Measurements from ENCODE around the gene KCNH4. TPM values are rescaled to one million over a fixed set of nuclear protein-coding genes. Genes with fewer than 3 reads are reported as not detected.

The KCNH4 gene
- polyA plus RNA-seq, 1 donor (not counting 4 experiments of a cell fraction or from before 2014, with no cell fraction given) = not detected

GRCh38 chr17:42135664-42136653 is 45.0 kb downstream of the KCNH4 start:
- H3K27ac ChIP-seq (ENCODE audit: control insufficient read depth, insufficient read depth, low read length) = peak overlapping the region; percentile 24
- peaks cover 26% of the 10 kb centered on the region for H4K20me1 ChIP-seq (ENCODE audit: control insufficient read depth, extremely low read depth, insufficient read depth, low read length)

GRCh38 chr17:42135151-42135550 is 45.8 kb downstream of the KCNH4 start:
- H3K4me2 ChIP-seq (ENCODE audit: control insufficient read depth, extremely low read depth, insufficient read depth, low read depth, low read length) = no peak overlapping the region
- no peak overlapping the region for H3K4me3 ChIP-seq (ENCODE audit: control insufficient read depth in 2 of 3, extremely low read depth in 1 of 3, insufficient read depth in 2 of 3, low read depth in 1 of 3, low read length in 3 of 3)
- peaks cover 20 to 38% of the 10 kb centered on the region in 2 experiments for H3K36me3 ChIP-seq (ENCODE audit: control insufficient read depth in 2 of 2, extremely low read depth in 1 of 2, insufficient read depth in 2 of 2, low read length in 2 of 2)
- FAIRE-seq (no peak), DNase-seq (ENCODE audit: low read depth, low spot score) (no peak)
- peaks cover 21% of the 10 kb centered on the region for H3K4me1 ChIP-seq (ENCODE audit: control insufficient read depth, extremely low read depth, insufficient read depth, low read length)
- H3K27me3 ChIP-seq (ENCODE audit: control insufficient read depth, extremely low read depth, insufficient read depth, low read length) = no peaks in the 10 kb centered on the region
- H4K20me1 ChIP-seq (ENCODE audit: control insufficient read depth, extremely low read depth, insufficient read depth, low read length) = peaks cover 31% of the 10 kb centered on the region
- H3K27ac ChIP-seq (ENCODE audit: control insufficient read depth, insufficient read depth, low read length) = peak overlapping the region; percentile 24
- H3K9me3 ChIP-seq (ENCODE audit: control insufficient read depth, low read depth, low read length) = no peaks in the 10 kb centered on the region
- dilution Hi-C loops (cut with MboI; ENCODE audit: extremely low pct_ligation_motif_present, low sequenced_read_pairs) = no loop called here
- peaks cover 89% of the 10 kb centered on the region for H3K79me2 ChIP-seq (ENCODE audit: control insufficient read depth, insufficient read depth, low read length)
- peaks cover 4% of the 10 kb centered on the region for H3K9me1 ChIP-seq (ENCODE audit: control insufficient read depth, extremely low read depth, insufficient read depth, low read length)
- no peak overlapping the region for H3K9ac ChIP-seq (ENCODE audit: control insufficient read depth, extremely low read depth, insufficient read depth, low read length)
- TF ChIP-seq EZH2 (IDR thresholded peaks at IDR 0.05; ENCODE audit: low read length) (no peak), CTCF (optimal IDR thresholded peaks at IDR 0.05 in 1 of 3, IDR thresholded peaks at IDR 0.05 in 1 of 3, conservative IDR thresholded peaks at IDR 0.05 in 1 of 3; ENCODE audit: extremely low read depth in 1 of 3, insufficient read depth in 2 of 3, low read length in 3 of 3) (no peak)
- no peak overlapping the region for H2AFZ ChIP-seq (ENCODE audit: control insufficient read depth, low read length)

More at GRCh38 chr17:42135664-42136653, 45.0 kb downstream of the KCNH4 start:
- Histone ChIP-seq H3K4me2 (ENCODE audit: control insufficient read depth, extremely low read depth, insufficient read depth, low read depth, low read length) (no peak overlapping the region), H3K4me3 (ENCODE audit: control insufficient read depth in 2 of 3, extremely low read depth in 1 of 3, insufficient read depth in 2 of 3, low read depth in 1 of 3, low read length in 3 of 3) (no peak overlapping the region), H3K9me3 (ENCODE audit: control insufficient read depth, low read depth, low read length) (no peaks in the 10 kb centered on the region), H2AFZ (ENCODE audit: control insufficient read depth, low read length) (no peak overlapping the region), H3K36me3 (ENCODE audit: control insufficient read depth in 2 of 2, extremely low read depth in 1 of 2, insufficient read depth in 2 of 2, low read length in 2 of 2) (peaks cover 16 to 30% of the 10 kb centered on the region in 2 experiments), H3K79me2 (ENCODE audit: control insufficient read depth, insufficient read depth, low read length) (peaks cover 87% of the 10 kb centered on the region), H3K4me1 (ENCODE audit: control insufficient read depth, extremely low read depth, insufficient read depth, low read length) (peaks cover 21% of the 10 kb centered on the region), H3K27me3 (ENCODE audit: control insufficient read depth, extremely low read depth, insufficient read depth, low read length) (no peaks in the 10 kb centered on the region), H3K9ac (ENCODE audit: control insufficient read depth, extremely low read depth, insufficient read depth, low read length) (no peak overlapping the region), H3K9me1 (ENCODE audit: control insufficient read depth, extremely low read depth, insufficient read depth, low read length) (peaks cover 4% of the 10 kb centered on the region)
- no peak for TF ChIP-seq CTCF (optimal IDR thresholded peaks at IDR 0.05 in 1 of 3, IDR thresholded peaks at IDR 0.05 in 1 of 3, conservative IDR thresholded peaks at IDR 0.05 in 1 of 3; ENCODE audit: extremely low read depth in 1 of 3, insufficient read depth in 2 of 3, low read length in 3 of 3)
- DNase-seq (ENCODE audit: low read depth, low spot score) (no peak), FAIRE-seq (peak; percentile 67)
- dilution Hi-C loops (cut with MboI; ENCODE audit: extremely low pct_ligation_motif_present, low sequenced_read_pairs) = no loop called here
